HG03159 (cell line): ENCODE measurements around the gene KRT40.

Experiments used
- ATAC-seq: cut with Tn5 transposase; IDR thresholded peaks from one replicate; pipeline ENCODE4 v1.9.1; 2021; ENCODE audit warnings: mild to moderate bottlenecking, moderate library complexity; ENCODE audit not compliant: unreplicated experiment

The KRT40 gene

GRCh38 chr17:40997361-40997760 lies 13.2 kb upstream of the KRT40 start:
- no peak for ATAC-seq

- no peak for ATAC-seq
Measured at GRCh38 chr17:40996829-40997228, 12.7 kb upstream of the KRT40 start.

- no peak for ATAC-seq
Measured at GRCh38 chr17:40995116-40995515, 11.0 kb upstream of the KRT40 start.

GRCh38 chr17:40993839-40994238 lies 9.7 kb upstream of the KRT40 start, which contains the start of gene KRTAP3-3:
Gene KRTAP3-3 (minus strand): TSS chr17:40994164. CDS start chr17:40994097, 67 bp downstream.
- no peak for ATAC-seq

- no peak for ATAC-seq
Measured at GRCh38 chr17:40993084-40993483, 9.0 kb upstream of the KRT40 start.

GRCh38 chr17:40992666-40993065 lies 8.5 kb upstream of the KRT40 start:
- ATAC-seq, result no peak

- ATAC-seq, result no peak
Measured at GRCh38 chr17:40986920-40987319, 2.8 kb upstream of the KRT40 start.

GRCh38 chr17:40981115-40981514 lies 3.0 kb downstream of the KRT40 start:
- no peak for ATAC-seq

- no peak for ATAC-seq
Measured at GRCh38 chr17:40980596-40980995, 3.5 kb downstream of the KRT40 start.

- ATAC-seq, result no peak
Measured at GRCh38 chr17:40980117-40980516, 4.0 kb downstream of the KRT40 start.

- ATAC-seq, result no peak
Measured at GRCh38 chr17:40978575-40979151, 5.5 kb downstream of the KRT40 start.

GRCh38 chr17:40975516-40975915 lies 8.6 kb downstream of the KRT40 start:
- ATAC-seq, result no peak

GRCh38 chr17:40974366-40974765 lies 9.8 kb downstream of the KRT40 start:
- ATAC-seq, result no peak

GRCh38 chr17:40967582-40967981 lies 16.5 kb downstream of the KRT40 start:
- ATAC-seq, result no peak

- ATAC-seq, result no peak
Measured at GRCh38 chr17:40966848-40967247, 17.3 kb downstream of the KRT40 start, which contains the start of gene KRT39. Gene KRT39 (minus strand): TSS chr17:40966948. CDS start chr17:40966856, 92 bp downstream.

GRCh38 chr17:40963838-40964237 lies 20.3 kb downstream of the KRT40 start:
- ATAC-seq, result no peak

GRCh38 chr17:40962059-40962561 lies 22.0 kb downstream of the KRT40 start:
- ATAC-seq, result no peak

GRCh38 chr17:40961591-40961990 lies 22.5 kb downstream of the KRT40 start:
- no peak for ATAC-seq

GRCh38 chr17:40960144-40960543 lies 24.0 kb downstream of the KRT40 start:
- ATAC-seq, result no peak

GRCh38 chr17:40958086-40958953 lies 25.8 kb downstream of the KRT40 start:
- ATAC-seq, result no peak

- ATAC-seq, result no peak
Measured at GRCh38 chr17:40956401-40957254, 27.5 kb downstream of the KRT40 start.
